Caki2 (cell line): ENCODE results near the gene SIK3. TPM values are rescaled to one million over a fixed set of nuclear protein-coding genes. Genes with fewer than 3 reads are reported as not detected.
"Not testable (repeated sequence)": the region's sequence is repeated elsewhere in the genome, so short reads cannot be mapped to it uniquely, and the experiment has no call there.

Experiments used
- DNase-seq: peaks from one replicate; pipeline ENCODE4 v3.0.0-alpha.2; 2015; ENCODE audit warnings: low read depth
- in situ Hi-C: cut with HindIII; loops from 2 replicates; pipeline ENCODE4 v1.10.0; 2016; ENCODE audit warnings: low sequenced_read_pairs, low pct_unique_long_range_greater_than_20kb, mixed read lengths
- total RNA-seq: library from RNA; depleted of rRNA; stranded (reverse); fragments of >200 nt; shearing (Covaris generic); gene quantifications from 2 replicates; pipeline ENCODE4 v1.2.3, GENCODE V29; 2014; ENCODE audit warnings: low replicate concordance

The SIK3 gene
- total RNA-seq, 1 experiment from 2014 or later: 5.6 TPM

DNA sequence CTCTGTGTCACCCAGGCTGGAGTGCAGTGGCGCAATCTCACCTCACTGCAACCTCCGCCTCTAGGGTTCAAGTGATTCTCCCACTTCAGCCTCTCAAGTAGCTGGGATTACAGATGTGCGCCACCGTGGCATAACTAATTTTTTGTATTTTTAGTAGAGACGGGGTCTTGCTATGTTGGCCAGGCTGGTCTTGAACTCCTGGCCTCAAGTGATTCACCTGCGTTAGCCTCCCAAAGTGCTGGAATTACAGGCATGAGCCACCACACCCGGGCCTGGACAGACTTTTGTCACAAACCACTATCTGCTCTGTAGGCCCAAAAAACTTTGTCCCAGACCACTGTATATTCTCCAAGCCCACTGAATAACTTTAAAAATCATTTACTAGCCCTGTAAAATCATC is 74.5 kb downstream of the SIK3 start:
- DNase-seq, in situ Hi-C loops: not testable (repeated sequence)

DNA sequence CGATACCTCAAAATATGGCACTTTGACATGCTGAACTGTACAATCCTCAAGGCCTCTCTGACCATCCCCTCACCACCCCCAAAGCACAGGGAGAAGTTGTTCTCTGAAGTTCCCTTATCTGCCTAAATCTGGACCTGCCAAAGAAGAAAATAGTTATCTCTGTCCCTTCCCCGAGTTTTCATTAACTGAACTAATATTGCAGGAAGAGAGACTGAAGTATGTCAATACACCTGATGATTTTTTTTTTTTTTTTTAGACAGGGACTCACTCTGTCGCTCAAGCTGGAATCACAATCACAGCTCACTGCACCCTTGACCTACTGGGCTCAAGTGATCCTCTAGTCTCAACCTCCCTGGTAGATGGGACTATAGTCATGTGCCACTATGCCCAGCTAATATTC is 75.0 kb downstream of the SIK3 start:
- in situ Hi-C loops: no loop called here
- peak; percentile 41 for DNase-seq

DNA sequence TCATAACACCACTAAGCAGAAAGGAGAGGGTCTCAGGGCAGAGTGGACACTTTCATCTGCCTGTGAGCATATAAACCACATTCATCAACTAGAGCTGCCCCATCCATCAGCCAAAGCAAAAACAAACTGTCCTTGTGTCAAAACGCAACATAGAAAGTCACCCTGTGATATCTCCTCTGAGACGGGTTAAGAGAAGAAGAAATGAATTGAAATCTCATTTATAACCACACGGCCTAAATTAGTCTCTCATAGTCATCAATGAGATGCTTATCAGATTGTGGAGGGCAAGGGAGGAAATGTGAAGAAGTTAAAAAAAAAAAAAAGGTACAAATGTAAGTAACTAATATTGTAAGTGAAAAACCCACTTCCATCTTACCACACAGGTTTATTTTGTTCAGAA is 75.7 kb downstream of the SIK3 start:
- in situ Hi-C loops: no loop called here
- no peak for DNase-seq

DNA sequence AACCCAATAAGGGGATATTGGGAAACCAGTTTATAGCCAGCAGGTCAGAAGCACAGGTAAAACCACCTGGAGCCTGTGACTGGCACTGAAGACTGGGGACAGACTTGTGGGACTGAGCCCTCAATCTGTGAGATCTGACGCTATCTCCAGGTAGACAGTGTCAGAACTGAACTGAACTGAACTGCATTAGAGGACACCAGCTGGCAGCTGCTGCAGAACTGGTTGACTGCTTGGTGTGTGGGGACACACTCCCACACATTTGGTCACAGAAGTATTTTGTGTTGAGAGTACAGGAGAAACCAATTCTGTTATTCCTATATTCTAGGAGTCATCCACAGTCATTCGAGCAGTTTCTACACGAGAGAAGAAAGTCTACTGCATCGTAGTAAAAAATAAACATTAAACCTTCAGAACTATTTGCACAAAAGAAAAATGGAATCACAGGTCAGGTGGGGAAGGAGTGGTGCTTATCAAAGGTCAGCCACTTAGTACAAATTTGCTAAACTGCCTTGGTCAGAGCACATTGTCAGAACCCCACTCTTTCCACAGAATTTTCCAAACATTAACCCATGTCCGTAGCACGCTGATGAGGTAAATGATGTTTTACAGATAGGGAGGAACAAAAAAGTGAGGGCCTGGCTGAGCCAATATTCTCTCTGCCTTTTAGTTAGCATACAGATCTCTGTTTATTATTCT is 77.2 kb downstream of the SIK3 start:
- DNase-seq: no peak
- in situ Hi-C loops: no loop called here

DNA sequence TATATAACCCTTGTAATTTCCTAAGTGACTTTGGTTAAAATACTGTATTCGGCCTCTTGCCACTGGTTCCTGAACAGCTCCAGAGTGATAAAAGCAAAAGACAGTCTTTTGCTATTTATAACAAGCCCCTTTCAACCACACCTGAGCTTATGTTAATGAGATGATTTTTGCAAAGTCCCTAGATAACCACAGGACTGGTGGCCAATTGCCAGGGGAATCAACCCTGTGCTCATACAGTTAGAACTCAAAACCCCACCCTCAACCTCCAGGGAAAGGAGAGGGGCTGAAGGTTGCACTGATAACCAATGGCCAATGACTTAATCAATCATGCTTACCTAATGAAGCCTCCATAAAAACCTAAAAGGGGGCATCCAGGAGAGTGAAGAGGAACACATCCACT is 77.9 kb downstream of the SIK3 start:
- in situ Hi-C loops: no loop called here
- no peak for DNase-seq

DNA sequence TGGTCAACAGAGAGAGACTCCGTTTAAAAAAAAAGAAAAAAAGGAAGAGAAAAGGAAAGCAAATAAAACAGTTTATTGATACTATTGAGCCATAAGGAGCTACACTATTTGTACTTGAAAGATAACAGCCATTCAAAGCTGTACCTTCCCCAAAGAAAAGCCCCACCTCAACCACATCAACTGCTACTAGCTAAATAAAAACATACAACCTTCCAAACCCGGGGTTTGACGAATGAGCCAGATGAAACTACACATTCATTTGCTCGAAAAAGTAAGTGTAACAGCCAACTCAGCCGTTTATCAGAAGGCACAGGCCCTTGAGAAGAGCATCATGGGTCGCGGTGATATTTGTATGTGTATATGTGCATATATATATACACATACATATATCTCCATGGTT is 78.4 kb downstream of the SIK3 start:
- in situ Hi-C loops: no loop called here
- DNase-seq: no peak

DNA sequence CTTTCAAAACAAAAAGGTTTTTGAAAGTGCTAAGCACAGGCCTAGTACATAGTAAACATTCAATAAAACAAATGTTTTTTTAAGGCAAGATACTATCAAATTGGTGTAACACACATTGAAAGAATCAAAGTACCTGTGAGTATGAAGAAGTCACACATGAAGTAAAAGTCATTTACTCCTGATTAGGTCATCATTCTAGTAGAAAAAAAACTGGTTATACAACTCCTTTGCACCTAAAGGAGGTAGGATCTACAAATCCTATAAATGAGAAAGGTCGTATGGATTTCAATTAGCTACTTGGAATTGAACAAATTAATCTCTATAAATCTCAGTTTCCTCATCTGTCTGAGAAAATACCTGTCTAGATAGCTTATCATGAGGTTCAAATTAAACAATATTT is 80.8 kb downstream of the SIK3 start:
- DNase-seq: no peak
- in situ Hi-C loops: no loop called here

DNA sequence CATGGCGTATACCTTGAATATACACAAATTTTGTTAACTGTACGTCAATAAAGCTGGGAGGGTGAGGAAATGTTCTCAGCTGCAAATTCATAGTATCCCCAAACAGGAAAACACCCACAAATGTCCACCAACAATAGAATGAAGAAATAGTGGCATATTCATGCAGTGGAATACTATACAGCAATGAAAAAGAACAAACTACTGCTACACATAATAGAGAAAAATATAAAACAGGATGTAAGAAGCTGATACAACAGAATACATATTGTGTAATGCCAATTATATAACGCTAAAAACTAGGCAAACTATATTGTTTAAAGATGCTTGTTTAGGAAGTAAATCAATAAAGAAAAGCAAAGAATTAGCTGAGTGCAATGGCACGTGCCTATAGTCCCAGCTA is 81.5 kb downstream of the SIK3 start:
- in situ Hi-C loops: no loop called here
- no peak for DNase-seq

DNA sequence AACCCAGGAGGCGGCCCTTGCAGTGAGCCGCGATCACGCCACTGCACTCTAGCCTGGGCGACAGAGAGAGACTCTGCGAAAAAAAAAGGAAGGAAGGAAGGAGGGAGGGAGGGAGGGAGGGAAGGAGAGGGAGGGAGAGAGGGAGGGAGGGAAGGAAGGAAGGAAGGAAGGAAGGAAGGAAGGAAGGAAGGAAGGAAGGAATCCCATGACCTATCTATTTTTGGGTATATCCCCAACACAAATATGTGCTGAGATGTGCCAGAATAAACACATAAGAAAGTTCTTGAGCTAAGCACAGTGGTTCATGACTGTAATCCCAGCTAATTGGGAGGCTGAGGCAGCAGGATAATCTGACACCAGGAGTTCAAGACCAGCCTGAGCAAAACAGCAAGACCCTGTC is 82.0 kb downstream of the SIK3 start:
- DNase-seq: no peak
- in situ Hi-C loops: no loop called here

DNA sequence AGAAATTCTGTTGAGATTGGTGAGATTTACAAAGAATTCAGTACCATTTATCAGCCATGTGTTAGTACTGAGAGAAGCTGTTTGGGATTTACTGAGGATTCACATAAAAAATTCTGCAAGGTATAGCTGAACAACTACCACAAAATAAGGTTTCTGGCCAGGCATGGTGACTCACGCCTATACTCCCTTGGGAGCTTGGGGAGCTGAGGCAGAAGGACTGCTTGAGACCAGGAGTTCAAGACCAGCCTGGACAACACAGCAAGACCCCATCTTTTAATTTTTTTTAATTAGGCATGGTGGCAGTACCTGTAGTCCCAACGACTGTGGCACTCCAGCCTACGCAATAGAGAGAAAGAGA is 86.7 kb downstream of the SIK3 start:
- peak; percentile 23 for DNase-seq
- in situ Hi-C loops: no loop called here

DNA sequence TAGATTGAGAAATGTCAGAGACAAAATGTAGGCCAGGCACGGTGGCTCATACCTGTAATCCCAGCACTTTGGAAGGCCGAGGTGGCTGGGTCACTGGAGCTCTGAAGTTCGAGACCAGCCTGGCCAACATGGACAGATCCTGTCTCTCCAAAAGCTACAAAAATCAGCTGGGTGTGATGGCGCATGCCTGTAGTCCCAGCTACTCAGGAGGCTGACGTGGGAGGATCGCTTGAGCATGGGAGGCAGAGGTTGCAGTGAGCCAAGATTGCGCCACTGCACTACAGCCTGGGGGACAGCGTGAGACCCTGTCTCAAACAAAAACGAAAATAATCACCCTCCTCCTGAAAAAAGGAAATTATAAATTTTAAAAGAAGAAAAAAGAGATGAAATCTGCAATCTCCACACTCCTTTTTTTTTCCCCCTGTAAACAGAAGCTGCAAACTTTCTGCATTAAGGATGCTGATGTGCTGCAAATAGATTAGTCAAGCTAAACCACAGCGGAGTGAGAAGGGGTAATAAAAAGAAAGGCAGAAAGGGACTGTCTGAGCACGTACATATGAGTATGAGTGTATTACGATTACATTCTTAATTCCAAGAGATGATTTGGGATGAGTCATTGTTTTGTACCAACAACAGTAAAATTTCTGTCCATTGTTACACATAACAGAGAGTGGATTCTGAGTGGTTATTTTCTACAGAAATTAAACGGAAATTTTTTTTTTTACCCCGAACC is 87.3 kb downstream of the SIK3 start:
- in situ Hi-C loops: no loop called here

DNA sequence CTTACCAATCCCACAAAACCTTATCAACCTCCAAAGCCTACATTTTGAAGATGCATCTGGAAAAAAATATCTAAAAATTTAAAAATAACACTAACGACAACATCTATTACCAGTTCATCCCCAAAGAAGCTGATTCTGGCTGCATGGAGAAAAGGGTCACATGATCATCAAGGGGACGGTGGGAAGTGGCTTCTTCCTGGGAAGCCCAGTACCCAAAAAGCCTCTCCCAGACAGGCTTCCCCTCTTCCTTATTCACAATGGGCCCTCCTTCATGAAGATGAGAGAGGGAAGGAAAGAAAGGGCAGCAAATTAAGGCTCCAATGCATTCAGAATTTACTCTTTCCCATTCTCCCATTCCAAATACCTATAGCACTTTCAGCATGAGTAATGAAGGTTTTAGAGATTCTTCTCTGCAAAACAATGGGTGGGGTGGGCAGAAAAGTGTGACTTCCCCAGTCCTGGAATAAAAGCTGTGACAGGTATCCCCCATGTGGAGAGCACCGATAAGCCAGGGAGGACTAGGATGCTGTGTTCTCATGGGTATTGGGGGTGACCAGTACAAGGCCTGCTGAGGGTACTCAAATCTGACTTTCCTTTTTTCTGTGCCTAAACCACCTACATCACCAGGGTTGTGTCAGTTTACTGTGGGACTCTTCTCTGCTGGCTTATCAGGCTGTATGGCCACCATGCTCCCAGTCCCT is 88.2 kb downstream of the SIK3 start:
- DNase-seq: no peak
- in situ Hi-C loops: no loop called here

More for the DNA sequence above, 87.3 kb downstream of the SIK3 start:
- peak; percentile 51 for DNase-seq

DNA sequence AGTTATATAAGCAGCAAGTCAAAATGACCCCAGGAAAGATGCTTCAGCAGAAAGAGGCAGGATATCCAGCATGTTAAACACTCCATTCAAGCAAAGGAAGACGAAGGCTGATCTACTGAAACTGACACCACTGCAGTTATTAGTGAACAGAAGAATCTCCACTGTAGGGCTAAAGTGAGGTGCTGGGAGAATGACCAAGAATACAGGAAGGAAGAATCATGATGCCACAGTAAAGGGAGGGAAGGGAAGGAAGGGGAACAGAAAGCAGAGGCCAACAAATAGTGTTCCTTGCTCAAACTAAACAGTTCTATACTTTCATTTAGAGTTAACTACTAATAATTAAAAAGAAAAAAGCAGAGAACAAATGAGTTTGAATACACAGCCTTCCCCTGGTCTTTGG is 92.5 kb downstream of the SIK3 start:
- DNase-seq: no peak
- in situ Hi-C loops: no loop called here

DNA sequence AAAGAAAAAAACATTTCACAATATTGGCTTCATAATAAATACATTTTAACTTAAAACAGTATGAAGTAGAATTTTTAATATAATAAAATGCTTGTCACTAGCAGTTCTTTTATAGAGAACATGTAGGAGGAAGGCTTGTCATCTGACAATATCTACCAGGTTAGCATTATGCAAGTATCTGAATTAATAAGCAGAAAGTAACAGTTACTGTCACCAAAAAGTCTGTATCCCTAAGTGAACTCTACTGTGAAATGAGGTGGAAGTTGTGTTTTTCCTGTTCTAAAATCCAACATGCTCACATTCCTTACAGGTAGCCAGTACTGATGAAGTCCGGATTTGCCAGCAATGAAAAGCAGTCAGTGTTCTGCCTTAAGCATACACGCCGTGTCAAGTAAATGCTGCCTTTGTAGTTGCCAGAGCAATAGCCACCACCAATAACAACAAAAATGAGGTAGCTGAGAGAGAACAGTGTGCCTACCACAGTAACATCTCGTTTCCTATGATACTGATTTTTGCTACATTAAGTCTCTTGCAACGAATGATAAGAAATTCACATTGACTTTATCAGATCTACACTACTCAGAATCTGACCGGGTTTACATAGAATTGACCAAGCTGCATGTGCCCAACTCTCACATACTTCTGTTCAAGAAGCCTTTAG is 95.5 kb downstream of the SIK3 start:
- no peak for DNase-seq
- in situ Hi-C loops: no loop called here

DNA sequence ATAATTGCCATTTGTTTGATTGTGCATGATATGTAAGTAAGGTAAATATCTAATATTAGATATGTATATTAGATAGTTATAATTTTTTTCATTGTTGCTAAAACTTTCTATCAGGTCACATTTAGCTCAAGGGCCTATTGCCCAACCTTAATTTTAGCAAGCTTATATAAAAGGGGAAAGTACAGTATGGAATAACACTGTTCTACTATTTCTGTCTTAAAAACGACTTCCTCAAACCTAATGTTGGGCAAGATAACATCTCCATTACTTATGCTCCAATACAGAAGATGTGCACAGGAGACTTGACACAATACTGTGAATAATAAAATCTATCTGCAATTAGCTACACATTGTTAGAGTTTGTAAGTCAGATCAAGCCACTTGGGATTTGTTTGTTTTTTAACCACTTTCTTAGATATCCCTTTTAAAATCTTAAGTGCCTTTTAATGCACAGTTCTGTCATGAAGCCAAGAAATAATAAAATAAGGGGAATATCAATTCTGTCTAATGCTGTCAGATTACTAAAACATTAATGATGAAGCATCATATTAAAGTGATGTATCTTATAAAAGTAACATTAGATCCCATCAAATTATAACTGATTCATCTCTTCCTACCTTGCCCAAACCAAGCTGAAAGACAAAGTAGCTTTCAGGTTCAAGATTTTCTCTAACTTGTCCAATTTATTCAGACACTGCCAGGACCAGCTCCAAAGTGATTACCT is 98.1 kb downstream of the SIK3 start:
- in situ Hi-C loops: no loop called here
- no peak for DNase-seq

DNA sequence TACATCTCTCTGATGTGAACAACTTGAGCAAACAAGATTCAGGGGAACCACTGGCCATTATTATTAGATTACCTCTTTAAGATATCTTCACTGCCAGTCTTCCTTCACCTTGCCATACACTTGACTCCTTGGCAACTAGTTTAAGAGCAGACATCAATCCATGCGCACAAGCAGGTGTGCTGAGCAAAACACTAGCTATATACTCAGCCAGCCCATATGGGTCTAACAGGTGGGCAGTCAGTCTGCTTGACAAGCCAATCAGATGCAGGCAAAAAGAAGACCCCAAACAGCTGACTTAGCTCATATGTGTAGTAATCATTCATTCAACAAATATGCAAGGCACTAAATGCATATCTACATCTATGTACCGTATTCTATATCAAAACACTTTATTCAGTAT is 101.2 kb downstream of the SIK3 start:
- no peak for DNase-seq
- in situ Hi-C loops: no loop called here

DNA sequence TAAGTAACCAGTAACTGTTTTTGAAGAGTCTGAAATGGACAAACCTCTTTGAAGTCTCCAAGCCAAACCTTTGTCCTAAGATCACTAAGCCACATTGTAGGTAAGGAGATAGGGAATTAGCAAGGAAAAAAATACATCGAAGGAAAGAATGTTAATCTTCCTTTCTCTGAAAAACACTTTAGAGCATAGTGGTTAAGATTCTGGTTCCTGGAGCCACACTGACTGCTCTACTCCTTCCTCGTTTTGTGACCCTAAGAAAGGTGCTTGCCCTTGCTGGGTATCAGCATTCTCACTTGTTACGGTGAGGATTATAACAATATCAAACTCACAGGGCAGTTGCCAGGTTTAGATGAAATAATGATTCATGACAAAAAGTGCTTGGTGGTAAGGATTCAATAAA is 104.0 kb downstream of the SIK3 start:
- in situ Hi-C loops: no loop called here
- no peak for DNase-seq

DNA sequence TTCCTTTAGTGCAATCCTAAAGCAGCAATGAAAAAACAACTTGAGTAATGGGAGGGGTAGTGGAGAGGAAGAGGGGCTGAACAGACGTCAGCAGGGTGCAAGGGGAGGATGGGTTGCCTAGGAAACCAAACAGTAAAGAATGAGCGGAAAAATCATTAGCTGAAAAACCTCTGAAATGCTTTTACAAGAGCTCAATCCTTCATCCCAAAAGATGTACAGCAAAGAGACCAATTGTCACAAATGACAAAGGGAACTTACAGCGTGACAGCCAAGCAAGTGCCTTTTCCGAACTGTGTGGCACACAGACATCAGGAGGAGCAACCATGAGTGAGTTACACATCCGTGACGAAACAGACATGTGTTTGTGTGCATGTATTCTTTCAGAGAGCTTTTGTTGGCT is 104.6 kb downstream of the SIK3 start:
- no peak for DNase-seq
- in situ Hi-C loops: no loop called here
